ENCODE results near the gene MRPL38.
"Not testable (repeated sequence)": the region's sequence is repeated elsewhere in the genome, so short reads cannot be mapped to it uniquely, and the experiment has no call there.

The MRPL38 gene

DNA sequence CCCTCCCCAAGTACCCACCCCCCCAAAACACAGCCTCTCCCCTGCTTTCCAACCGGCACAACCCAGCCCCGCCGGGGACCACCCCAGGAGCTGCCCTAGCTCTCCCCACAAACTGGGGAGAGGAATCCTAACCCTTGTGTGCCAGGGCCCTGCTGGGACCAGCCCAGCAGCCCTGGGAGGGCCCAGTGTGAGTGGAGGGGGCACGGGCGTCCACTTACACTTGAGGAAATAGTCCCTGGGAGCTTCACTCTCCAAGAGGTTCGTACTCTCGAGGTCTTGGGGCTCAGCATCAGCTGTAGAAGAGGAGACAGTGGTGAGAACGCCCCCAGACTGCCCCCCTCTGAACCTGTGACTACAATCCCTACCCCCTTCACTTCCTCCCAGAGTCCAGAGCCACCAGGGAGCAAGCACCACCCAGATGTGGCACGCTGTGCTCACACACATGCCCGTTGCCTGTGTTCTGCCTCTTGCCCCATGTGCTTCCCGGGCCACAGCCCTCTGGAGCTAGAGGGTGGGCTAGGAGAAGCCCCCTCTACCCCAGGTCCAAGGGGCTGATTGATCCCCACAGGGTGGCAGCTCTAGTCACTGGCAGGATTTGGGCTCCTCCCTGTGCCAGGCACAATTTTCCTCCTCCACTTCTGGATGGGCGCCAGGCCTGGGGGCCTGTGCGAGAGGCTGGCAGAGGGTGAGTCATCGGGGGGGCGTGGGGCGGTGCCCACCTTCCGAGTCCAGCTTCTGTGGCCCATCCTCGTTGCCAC, 29.3 kb downstream of the MRPL38 start:
- peak in 1 of 6 experiments; percentile 13 for DNase-seq

DNA sequence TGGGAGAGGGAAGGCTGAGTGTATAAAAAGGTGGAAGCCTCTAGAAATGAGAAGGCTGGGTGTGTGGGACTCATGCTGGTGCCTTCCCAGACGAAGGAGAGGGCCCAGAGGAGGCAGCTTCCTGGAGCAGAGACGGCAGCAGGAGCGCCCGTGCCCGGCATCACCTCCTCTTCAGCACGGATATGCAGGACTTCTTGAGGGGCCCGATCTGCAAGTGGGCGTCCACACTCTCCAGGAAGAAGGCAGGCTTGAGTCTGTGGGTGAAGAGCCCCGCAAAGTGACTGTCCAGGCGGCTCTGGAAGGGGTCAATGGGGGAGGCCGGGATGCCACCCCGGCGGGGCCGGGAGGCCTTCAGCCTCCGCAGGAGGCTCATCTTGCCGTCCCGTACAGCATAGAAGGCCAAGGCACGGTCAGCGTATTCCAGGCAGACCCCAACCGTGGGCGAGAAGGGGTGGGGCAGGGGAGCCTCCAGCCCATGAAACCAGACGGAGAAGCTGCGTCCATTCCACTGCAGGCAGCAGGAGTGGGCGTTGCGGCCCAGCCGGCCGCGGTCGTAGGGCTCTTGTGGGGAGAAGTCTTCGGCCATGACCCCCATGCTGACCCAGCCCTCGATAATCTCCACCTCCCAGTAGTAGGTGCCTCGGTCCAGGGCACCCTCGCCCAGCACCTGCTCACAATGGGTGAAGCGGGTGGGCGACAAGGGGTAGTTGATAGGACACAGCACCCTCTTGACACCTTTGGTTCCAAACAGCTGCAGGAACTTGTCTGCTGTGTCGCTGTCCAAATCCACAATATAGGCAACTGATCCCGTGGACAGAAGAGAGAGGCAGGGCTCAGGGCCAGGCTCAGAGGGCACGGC, 30.1 kb downstream of the MRPL38 start:
- DNase-seq: no peak

GRCh38 chr17:75873587-75874322, 30.9 kb downstream of the MRPL38 start:
- no peak for DNase-seq

GRCh38 chr17:75872434-75873351, 32.0 kb downstream of the MRPL38 start:
- peak in 5 of 6 experiments; percentile 26 to 71 (median 52) for DNase-seq

GRCh38 chr17:75870228-75870627, 34.5 kb downstream of the MRPL38 start:
- not testable (repeated sequence) for DNase-seq

- no peak for DNase-seq
Measured at GRCh38 chr17:75869282-75870141, 35.2 kb downstream of the MRPL38 start.

DNA sequence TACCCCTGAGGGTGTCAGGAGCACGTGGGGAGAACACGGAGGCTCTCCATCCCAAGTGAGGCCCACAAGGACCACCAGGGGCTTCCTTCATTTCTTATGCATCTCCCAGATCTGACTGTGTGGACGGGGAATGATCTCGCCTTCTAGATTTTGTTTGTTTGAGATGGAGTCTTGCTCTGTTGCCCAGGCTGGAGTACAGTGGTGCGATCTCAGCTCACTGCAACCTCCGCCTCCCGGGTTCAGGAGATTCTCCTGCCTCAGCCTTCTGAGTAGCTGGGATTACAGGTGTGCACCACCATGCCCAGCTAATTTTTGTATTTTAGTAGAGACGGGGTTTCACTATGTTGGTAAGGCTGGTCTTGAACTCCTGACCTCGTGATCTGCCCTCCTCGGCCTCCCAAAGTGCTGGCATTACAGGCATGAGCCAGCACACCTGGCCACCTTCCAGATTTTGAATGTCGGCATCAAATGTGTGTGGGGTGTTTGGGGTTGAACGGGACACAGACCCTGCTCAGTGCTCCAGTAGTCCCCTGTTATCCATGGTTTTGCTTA, 35.9 kb downstream of the MRPL38 start:
- not testable (repeated sequence) for DNase-seq

DNA sequence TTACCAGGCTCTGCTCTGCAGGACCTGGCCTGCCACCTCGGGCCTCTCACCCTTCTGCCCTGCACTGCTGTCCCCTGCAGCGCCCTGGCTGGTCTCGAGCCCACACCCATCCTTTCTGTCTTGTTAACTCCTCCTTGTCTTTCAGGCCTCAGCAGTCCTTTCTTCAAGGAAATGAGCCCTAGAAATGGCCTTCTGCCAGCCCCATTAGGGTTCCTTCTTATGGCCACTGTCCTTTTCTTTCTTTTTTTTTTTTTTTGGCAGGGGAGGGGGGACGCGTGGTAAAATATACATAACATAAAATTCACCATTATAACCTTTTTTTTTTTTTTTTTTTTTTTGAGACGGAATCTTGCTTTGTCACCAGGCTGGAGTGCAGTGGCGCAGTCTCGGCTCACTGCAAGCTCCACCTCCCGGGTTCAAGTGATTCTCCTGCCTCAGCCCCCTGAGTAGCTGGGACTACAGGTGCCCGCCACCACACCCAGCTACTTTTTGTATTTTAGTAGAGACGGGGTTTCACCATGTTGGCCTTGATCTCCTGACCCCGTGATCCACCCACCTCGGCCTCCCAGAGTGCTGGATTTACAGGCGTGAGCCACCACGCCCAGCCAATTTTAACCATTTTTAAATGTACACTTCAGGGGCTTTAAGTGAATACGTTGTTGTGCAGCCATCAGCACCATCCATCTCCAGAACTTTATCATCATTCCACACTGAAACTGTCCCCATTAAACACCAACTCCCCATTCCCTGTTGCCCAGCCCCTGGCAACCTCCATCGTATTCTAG, 39.1 kb downstream of the MRPL38 start:
- DNase-seq: not testable (repeated sequence)

- DNase-seq: not testable (repeated sequence)
Measured at GRCh38 chr17:75864887-75865286, 39.8 kb downstream of the MRPL38 start.

- DNase-seq: peak; percentile 6 to 32 (median 14)
Measured at GRCh38 chr17:75864448-75864871, 40.2 kb downstream of the MRPL38 start.

GRCh38 chr17:75861927-75862317, 42.8 kb downstream of the MRPL38 start:
- DNase-seq: no peak

DNA sequence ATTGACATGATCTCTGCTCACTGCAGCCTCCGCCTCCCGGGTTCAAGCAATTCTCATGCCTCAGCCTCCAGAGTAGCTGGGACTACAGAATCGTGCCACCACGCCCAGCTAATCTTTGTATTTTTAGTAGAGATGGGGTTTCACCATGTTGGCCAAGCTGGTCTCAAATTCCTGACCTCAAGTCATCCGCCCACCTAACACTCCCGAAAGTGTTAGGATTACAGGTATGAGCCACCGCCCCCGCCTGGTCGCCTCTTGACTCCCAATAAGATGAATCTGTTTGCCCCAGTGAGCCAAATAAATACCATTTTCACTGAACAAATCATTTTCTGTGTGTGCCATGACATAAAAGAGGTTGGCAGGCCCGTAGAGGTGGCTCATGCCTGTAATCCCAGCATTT, 45.3 kb downstream of the MRPL38 start:
- not testable (repeated sequence) for DNase-seq

GRCh38 chr17:75856062-75856756, 48.5 kb downstream of the MRPL38 start:
- no peak for DNase-seq

DNA sequence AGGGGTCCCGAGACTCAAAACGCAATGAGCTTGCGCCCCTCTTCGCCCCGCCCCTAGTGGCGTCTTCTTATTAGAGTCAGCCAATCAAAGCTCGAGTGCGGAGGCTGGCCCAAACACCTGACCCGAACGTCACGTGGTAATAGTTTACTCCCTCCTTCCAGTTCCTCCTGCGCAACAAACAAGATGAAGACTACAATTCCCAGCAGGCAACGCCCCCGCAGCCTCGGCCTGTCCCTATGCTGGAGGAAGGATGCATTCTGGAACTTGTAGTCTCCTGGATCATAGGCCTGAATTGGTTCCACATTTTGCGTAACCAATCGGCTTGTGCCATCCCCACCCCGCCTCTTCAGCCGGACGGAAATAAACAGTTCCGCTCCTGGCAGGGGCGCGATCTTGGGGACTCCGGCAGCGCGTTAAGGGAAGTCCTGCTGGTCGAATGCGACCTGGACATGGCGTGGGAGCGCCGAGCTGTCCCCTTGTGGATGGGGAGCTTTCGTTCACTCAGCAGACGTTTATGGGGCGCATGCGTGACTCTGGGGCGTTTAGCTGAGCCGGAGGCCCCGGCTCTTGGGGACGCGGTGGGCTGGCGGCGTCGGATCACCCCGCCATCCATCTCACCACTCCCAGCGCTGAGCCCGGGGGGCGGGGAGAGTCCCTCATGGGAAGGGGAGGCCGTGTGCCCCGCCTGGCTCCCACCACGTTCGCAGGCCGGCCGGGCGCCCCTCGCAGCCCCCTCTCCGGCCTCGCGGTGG, 49.2 kb downstream of the MRPL38 start, which contains the start of gene WBP2:
Gene WBP2, minus strand, starts transcription at position 26 of the 752 bp plus-strand sequence. CDS start 38 bp downstream, outside the sequence.
- peak; percentile 93 to 99 (median 98) for DNase-seq

DNA sequence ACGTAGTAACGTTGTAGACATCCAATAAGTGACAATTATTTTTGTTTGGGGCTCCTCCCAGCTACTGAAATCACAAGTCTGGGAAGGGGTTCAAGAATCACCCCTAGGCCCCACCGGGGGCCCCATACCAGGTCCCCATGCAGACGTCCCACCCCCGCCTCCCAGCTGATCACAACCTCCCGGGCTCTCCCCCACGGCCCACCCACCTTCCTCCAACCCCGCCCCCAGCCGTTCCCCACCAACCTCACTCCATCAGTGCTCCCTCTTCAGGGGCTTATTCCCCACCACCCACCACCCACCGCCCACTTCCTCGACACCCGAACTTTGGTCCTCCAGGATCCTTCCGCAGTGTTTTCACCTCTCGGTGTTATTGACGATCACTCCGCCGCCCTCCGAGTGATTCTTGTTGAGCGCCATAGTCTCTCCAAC, 49.8 kb downstream of the MRPL38 start:
- no peak for DNase-seq

GRCh38 chr17:75854101-75854748, 50.5 kb downstream of the MRPL38 start:
- peak in 1 of 6 experiments; percentile 25 for DNase-seq

- no peak for DNase-seq
Measured at GRCh38 chr17:75853433-75853832, 51.3 kb downstream of the MRPL38 start.

- not testable (repeated sequence) for DNase-seq
Measured at GRCh38 chr17:75851693-75851991, 53.0 kb downstream of the MRPL38 start.

Data from stimulated activated naive CD4-positive, alpha-beta T cell (primary cell).